Stimulated activated CD4-positive, alpha-beta T cell treated with anti-CD3 and anti-CD28 coated beads, TNF-alpha, amount 100 ng/mL, for 24 hours (primary cell): ENCODE measurements around the gene TLR5.
A peak's percentile ranks its signal among the peaks of the same experiment; 100 is the strongest.
"Not testable (repeated sequence)": the region's sequence is repeated elsewhere in the genome, so short reads cannot be mapped to it uniquely, and the experiment has no call there.

Experiments used
- DNase-seq, 3 experiments: peaks; one replicate each; pipeline ENCODE4 v3.0.0-alpha.2; 2020; ENCODE audit warnings: low read depth in 3 of 3

Gene TLR5

GRCh38 chr1:223142795-223143536, at the start of gene TLR5:
Gene TLR5 (minus strand): TSS chr1:223143248. CDS start chr1:223113031, 30,217 bp downstream.
- peak; percentile 79 to 89 (median 83) for DNase-seq

GRCh38 chr1:223189903-223190724, 47.1 kb upstream of the TLR5 start:
- DNase-seq: peak; percentile 25 to 61 (median 52)

GRCh38 chr1:223189525-223189902, 46.5 kb upstream of the TLR5 start:
- no peak for DNase-seq

GRCh38 chr1:223188618-223189356, 45.7 kb upstream of the TLR5 start:
- no peak for DNase-seq

GRCh38 chr1:223186800-223187199, 43.8 kb upstream of the TLR5 start:
- DNase-seq: no peak

- no peak for DNase-seq
These were observed 40.3 kb upstream of the TLR5 start for GRCh38 chr1:223183268-223183862.

GRCh38 chr1:223180731-223181321, 37.8 kb upstream of the TLR5 start:
- DNase-seq: no peak

- DNase-seq: no peak
These were observed 36.7 kb upstream of the TLR5 start for GRCh38 chr1:223179786-223180185.

- no peak for DNase-seq
These were observed 36.2 kb upstream of the TLR5 start for GRCh38 chr1:223179280-223179679.

GRCh38 chr1:223177681-223178080, 34.6 kb upstream of the TLR5 start:
- DNase-seq: no peak

- DNase-seq: no peak
These were observed 33.4 kb upstream of the TLR5 start for GRCh38 chr1:223176437-223176836.

- no peak for DNase-seq
These were observed 32.6 kb upstream of the TLR5 start for GRCh38 chr1:223175633-223176032.

GRCh38 chr1:223175032-223175431, 32.0 kb upstream of the TLR5 start:
- DNase-seq: no peak

GRCh38 chr1:223169458-223169857, 26.4 kb upstream of the TLR5 start:
- DNase-seq: not testable (repeated sequence)

GRCh38 chr1:223161321-223161720, 18.3 kb upstream of the TLR5 start:
- no peak for DNase-seq

- DNase-seq: no peak
These were observed 13.3 kb upstream of the TLR5 start for GRCh38 chr1:223156343-223156742.

GRCh38 chr1:223155153-223155552, 12.1 kb upstream of the TLR5 start:
- DNase-seq: no peak

GRCh38 chr1:223153177-223154119, 10.4 kb upstream of the TLR5 start:
- no peak for DNase-seq

- no peak for DNase-seq
These were observed 9.4 kb upstream of the TLR5 start for GRCh38 chr1:223152399-223152798.

GRCh38 chr1:223150443-223150842, 7.4 kb upstream of the TLR5 start:
- no peak for DNase-seq
